Measurements from ENCODE around the gene ZNF410. TPM values are rescaled to one million over a fixed set of nuclear protein-coding genes. Genes with fewer than 3 reads are reported as not detected.

ZNF410 gene
- total RNA-seq, 1 experiment from 2014 or later, result 28.1 TPM

DNA sequence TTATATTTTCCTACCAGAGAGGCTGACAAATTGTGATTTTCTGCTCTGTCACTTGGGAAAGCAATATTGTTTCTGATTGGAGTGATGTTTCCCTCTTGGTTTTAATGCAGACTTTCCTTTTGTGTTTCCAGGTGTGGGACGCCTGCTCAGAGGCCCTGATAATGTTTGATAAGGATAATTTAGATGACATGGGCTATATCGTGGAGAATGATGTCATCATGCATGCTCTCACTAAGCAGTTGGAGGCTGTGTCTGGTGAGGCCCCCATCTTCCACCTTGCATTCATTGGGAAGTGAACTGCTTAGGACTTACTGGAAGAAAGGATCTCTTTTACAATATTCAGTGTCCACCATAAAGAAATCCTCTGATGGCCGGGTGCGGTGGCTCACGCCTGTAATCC lies 69.0 kb downstream of the ZNF410 start:
- Histone ChIP-seq H3K14ac (ENCODE audit: insufficient read depth, low read length) (no peak overlapping the region), H2AFZ (ENCODE audit: low read length) (no peak overlapping the region), H3K18ac (ENCODE audit: insufficient read length, low read depth, low read length) (no peak overlapping the region), H2BK20ac (ENCODE audit: low read depth, low read length, poor library complexity, severe bottlenecking) (no peak overlapping the region), H4K91ac (ENCODE audit: insufficient read length, low read depth, low read length) (no peak overlapping the region), H3K56ac (ENCODE audit: insufficient read length, low read depth, low read length) (no peak overlapping the region), H3K23me2 (ENCODE audit: insufficient read length, low read depth, low read length, poor library complexity, severe bottlenecking) (no peaks in the 10 kb centered on the region), H3K9me3 (ENCODE audit: control insufficient read depth, low read depth, low read length) (no peaks in the 10 kb centered on the region), H4K8ac (replicated peaks; ENCODE audit: insufficient read length, low read depth, low read length) (no peak overlapping the region), H3K9ac (ENCODE audit: extremely low read depth, insufficient read length, low read length) (no peak overlapping the region), H3K79me1 (ENCODE audit: insufficient read depth, low read depth, low read length, poor library complexity, severe bottlenecking) (no peaks in the 10 kb centered on the region), H2BK15ac (ENCODE audit: low read depth, low read length) (no peak overlapping the region), H4K20me1 (ENCODE audit: control insufficient read depth, insufficient read depth, insufficient read length) (no peaks in the 10 kb centered on the region), H3K27ac (ENCODE audit: insufficient read length, low read depth, low read length) (no peak overlapping the region), H4K5ac (ENCODE audit: insufficient read length, low read depth, low read length) (no peak overlapping the region), H3K4me1 (ENCODE audit: insufficient read depth, low read length) (no peaks in the 10 kb centered on the region), H3T11ph (ENCODE audit: low read length) (no peak overlapping the region), H3K4ac (ENCODE audit: low read depth, low read length) (no peak overlapping the region), H2BK12ac (ENCODE audit: insufficient read length, low read depth, low read length) (no peak overlapping the region), H3K79me2 (ENCODE audit: insufficient read depth, low read length) (no peaks in the 10 kb centered on the region), H3K27me3 (ENCODE audit: insufficient read depth, low read length) (no peaks in the 10 kb centered on the region), H3K23ac (ENCODE audit: insufficient read length, low read depth, low read length) (no peak overlapping the region), H2BK5ac (ENCODE audit: insufficient read length, low read length) (no peak overlapping the region), H2BK120ac (ENCODE audit: low read depth, low read length, poor library complexity, severe bottlenecking) (no peak overlapping the region), H3K4me2 (ENCODE audit: insufficient read depth, insufficient read length, low read length) (no peak overlapping the region), H2AK5ac (ENCODE audit: insufficient read length, low read length) (no peak overlapping the region)
- no peaks in the 10 kb centered on the region for H3K9me3 Mint-ChIP-seq
- no peaks in the 10 kb centered on the region for H3K27me3 Mint-ChIP-seq (ENCODE audit: low read depth)
- WGBS (ENCODE audit: extremely low coverage, insufficient read length, low lambda C conversion rate), result no CpG with 5 or more reads among the region's 5 CpGs
- H3K36me3 Mint-ChIP-seq (ENCODE audit: insufficient read depth in 1 of 3, low read depth in 3 of 3), result peaks cover 7 to 48% (median 40%) of the 10 kb centered on the region in 3 experiments; a peak in 5 of 7 replicates
- H3K27ac Mint-ChIP-seq, result no peak overlapping the region
- no peak overlapping the region for H3K4me3 Mint-ChIP-seq
- DNase-seq, result no peak
- H3K4me1 Mint-ChIP-seq, result peaks cover 3 to 9% of the 10 kb centered on the region in 2 experiments; a peak in 3 of 4 replicates
- TF ChIP-seq, protein P1, sequence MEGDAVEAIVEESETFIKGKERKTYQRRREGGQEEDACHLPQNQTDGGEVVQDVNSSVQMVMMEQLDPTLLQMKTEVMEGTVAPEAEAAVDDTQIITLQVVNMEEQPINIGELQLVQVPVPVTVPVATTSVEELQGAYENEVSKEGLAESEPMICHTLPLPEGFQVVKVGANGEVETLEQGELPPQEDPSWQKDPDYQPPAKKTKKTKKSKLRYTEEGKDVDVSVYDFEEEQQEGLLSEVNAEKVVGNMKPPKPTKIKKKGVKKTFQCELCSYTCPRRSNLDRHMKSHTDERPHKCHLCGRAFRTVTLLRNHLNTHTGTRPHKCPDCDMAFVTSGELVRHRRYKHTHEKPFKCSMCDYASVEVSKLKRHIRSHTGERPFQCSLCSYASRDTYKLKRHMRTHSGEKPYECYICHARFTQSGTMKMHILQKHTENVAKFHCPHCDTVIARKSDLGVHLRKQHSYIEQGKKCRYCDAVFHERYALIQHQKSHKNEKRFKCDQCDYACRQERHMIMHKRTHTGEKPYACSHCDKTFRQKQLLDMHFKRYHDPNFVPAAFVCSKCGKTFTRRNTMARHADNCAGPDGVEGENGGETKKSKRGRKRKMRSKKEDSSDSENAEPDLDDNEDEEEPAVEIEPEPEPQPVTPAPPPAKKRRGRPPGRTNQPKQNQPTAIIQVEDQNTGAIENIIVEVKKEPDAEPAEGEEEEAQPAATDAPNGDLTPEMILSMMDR (conservative IDR thresholded peaks at IDR 0.05), result no peak
